ENCODE data around the gene PLIN3. TPM values are rescaled to one million over a fixed set of nuclear protein-coding genes. Genes with fewer than 3 reads are reported as not detected.
"Not testable (repeated sequence)": the region's sequence is repeated elsewhere in the genome, so short reads cannot be mapped to it uniquely, and the experiment has no call there.

PLIN3 gene
- total RNA-seq, 2 experiments from 2014 or later: 26.9 to 27.5 TPM

DNA sequence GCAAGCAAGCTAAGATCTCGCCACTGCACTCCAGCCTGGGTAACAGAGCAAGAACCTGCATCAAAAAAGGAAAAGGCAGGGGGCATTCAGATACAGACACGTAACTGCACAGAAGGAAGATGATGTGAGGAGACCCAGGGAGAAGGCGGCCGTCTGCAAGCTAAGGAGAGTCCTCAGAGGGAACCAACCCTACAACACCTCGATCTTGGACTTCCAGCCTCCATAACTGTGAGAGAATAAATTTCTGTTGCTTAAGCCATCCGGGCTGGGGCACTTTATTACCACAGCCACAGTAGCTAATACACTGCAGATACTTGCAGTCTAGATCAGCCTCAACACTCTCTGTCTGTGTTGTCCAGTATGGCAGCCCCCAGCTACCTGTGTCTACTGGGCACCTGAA is 43.9 kb downstream of the PLIN3 start:
- POLR2A ChIA-PET: no interaction called here
- H3K36me3 Mint-ChIP-seq (ENCODE audit: low read depth): peaks cover 9% of the 10 kb centered on the region
- DNase-seq (no peak), ATAC-seq (no peak)
- H3K9me3 Mint-ChIP-seq (ENCODE audit: low read depth): no peaks in the 10 kb centered on the region
- no peak overlapping the region for H3K27ac Mint-ChIP-seq
- no peak overlapping the region for H3K4me3 Mint-ChIP-seq
- H3K27me3 Mint-ChIP-seq: no peaks in the 10 kb centered on the region
- CTCF ChIA-PET: interaction anchor here (0.5 to 2.8 kb wide), 5 partner anchors 10 to 747 kb away, joined by 3 to 21 read pairs (median 4); partner anchors contain the start of gene FEM1A
- peaks cover 2% of the 10 kb centered on the region for H3K4me1 Mint-ChIP-seq
- intact Hi-C loops (cut with DNase I, micrococcal nuclease): no loop called here

DNA sequence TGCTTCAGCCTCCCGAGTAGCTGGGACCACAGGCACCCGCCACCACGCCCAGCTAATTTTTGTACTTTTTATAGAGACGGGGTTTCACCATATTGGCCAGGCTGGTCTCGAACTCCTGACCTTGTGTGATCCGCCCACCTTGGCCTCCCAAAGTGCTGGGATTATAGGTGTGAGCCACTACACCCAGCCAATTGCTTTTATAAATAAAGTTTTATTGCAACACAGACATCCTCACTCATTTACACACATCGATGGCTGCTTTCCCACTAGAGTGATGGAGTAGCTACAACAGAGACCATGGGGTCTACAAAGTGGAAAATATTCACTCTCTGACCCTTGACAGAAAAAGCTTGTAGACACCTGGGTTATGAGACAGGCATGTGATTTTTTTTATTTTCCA is 45.1 kb downstream of the PLIN3 start:
- H3K27ac Mint-ChIP-seq; H3K27me3 Mint-ChIP-seq; POLR2A ChIA-PET; H3K9me3 Mint-ChIP-seq (ENCODE audit: low read depth); intact Hi-C loops (cut with DNase I, micrococcal nuclease); DNase-seq; H3K4me3 Mint-ChIP-seq; H3K4me1 Mint-ChIP-seq; ATAC-seq: not testable (repeated sequence)
- H3K36me3 Mint-ChIP-seq (ENCODE audit: low read depth): peaks cover 11% of the 10 kb centered on the region
- CTCF ChIA-PET: interaction anchor here (0.6 to 2.8 kb wide), 3 partner anchors 13 to 29 kb away, joined by 5 to 21 read pairs (median 9); no protein-coding TSS in a partner anchor

DNA sequence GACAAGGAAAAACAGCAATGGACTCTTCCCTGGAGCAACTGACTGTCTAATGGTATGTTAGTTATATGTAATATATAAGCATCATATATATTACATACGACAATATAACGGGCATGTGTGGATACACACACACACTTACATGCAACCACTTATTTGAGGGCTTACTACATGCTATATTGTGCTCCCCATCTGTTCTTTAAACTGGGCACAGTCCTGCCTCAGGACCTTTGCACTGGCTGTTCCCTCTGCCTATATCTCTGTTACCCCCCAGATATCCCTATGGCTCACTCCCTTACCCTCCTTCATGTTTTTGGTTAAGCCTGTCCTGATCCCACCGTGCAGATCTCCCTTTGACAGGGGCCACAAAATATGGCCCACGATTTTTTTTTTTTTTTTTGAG is 46.2 kb downstream of the PLIN3 start:
- H3K27ac Mint-ChIP-seq: peak overlapping the region; percentile 6
- CTCF ChIA-PET: no interaction called here
- H3K4me3 Mint-ChIP-seq: no peak overlapping the region
- no peaks in the 10 kb centered on the region for H3K4me1 Mint-ChIP-seq
- ATAC-seq (no peak), DNase-seq (no peak)
- H3K9me3 Mint-ChIP-seq (ENCODE audit: low read depth): no peaks in the 10 kb centered on the region
- intact Hi-C loops (cut with DNase I, micrococcal nuclease): no loop called here
- H3K36me3 Mint-ChIP-seq (ENCODE audit: low read depth): peaks cover 21% of the 10 kb centered on the region
- no peaks in the 10 kb centered on the region for H3K27me3 Mint-ChIP-seq
- POLR2A ChIA-PET: no interaction called here

DNA sequence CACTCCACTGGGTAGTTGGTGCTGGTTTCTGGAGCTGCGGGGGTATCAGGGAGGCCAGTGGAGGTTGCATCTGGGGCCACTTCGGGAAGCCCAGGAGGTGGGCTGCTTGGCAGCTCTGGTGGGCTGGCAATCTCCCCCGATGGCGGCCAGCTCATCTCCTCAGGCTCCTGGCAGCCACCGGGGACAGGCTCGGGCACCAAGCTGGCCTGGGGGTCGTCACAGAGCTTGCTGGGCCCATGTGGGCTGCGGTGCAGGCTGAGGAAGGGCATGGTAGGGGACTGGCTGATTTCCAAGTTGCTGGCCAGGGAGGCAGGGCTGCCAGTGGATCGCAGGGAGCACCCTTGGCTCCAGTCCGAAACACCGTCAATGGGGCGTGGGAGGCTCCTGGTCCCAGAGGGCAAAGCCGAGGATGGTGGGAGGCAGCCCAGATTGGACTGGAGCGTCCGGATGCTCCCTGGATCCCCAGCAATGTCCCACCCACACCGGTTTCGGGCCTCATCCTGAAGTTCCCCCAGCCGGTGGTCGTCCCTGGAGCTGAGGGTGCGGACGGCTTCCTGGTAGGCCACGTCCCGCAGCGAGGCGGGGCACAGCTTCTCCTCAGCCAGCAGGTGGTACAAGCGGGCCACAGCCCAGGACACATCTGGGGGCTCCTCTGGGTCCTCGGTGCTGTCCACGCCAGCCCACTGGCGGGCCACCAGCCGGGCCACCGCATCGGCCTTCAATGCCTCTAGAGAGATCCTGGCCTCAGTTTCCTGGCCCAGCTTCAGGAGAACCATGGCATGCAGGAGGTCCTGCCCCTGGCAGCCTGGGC is 49.8 kb downstream of the PLIN3 start:
- peaks cover 18% of the 10 kb centered on the region for H3K4me1 Mint-ChIP-seq
- intact Hi-C loops (cut with DNase I, micrococcal nuclease): no loop called here
- peaks cover 23% of the 10 kb centered on the region for H3K36me3 Mint-ChIP-seq (ENCODE audit: low read depth)
- DNase-seq (no peak), ATAC-seq (no peak)
- no peaks in the 10 kb centered on the region for H3K27me3 Mint-ChIP-seq
- POLR2A ChIA-PET: interaction anchor here (0.7 to 0.9 kb wide), 2 partner anchors 47 to 723 kb away, joined by 3 read pairs; no protein-coding TSS in a partner anchor
- H3K9me3 Mint-ChIP-seq (ENCODE audit: low read depth): no peaks in the 10 kb centered on the region
- H3K4me3 Mint-ChIP-seq: no peak overlapping the region
- H3K27ac Mint-ChIP-seq: no peak overlapping the region
- CTCF ChIA-PET: interaction anchor here (0.6 to 3.3 kb wide), 5 partner anchors 8 to 214 kb away, joined by 3 to 24 read pairs (median 3); no protein-coding TSS in a partner anchor

DNA sequence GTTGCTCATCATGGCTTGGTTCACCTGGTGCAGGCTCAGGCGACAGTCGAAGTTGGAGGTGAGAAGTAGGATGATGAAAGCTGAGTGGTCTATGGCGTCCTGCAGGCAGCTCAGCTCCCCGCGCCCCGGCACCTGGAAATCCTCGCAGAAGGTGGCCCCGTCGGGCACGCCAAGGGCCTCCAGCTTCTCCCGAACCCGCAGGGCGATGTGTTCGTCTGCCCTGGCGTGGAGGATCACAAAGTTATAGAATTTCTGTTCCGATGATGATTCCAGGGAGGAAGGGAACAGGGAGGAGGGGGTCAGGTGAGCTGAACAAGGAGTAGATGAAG is 50.6 kb downstream of the PLIN3 start:
- DNase-seq (no peak), ATAC-seq (no peak)
- H3K4me1 Mint-ChIP-seq: peaks cover 22% of the 10 kb centered on the region
- H3K27ac Mint-ChIP-seq: no peak overlapping the region
- no peak overlapping the region for H3K4me3 Mint-ChIP-seq
- peaks cover 22% of the 10 kb centered on the region for H3K36me3 Mint-ChIP-seq (ENCODE audit: low read depth)
- H3K9me3 Mint-ChIP-seq (ENCODE audit: low read depth): no peaks in the 10 kb centered on the region
- CTCF ChIA-PET: interaction anchor here (0.6 to 3.3 kb wide), 6 partner anchors 7 to 215 kb away, joined by 3 to 24 read pairs (median 3); no protein-coding TSS in a partner anchor
- H3K27me3 Mint-ChIP-seq: no peaks in the 10 kb centered on the region
- POLR2A ChIA-PET: interaction anchor here (0.9 kb wide), 1 partner anchor 48 kb away, joined by 3 read pairs; no protein-coding TSS in a partner anchor
- intact Hi-C loops (cut with DNase I, micrococcal nuclease): no loop called here

DNA sequence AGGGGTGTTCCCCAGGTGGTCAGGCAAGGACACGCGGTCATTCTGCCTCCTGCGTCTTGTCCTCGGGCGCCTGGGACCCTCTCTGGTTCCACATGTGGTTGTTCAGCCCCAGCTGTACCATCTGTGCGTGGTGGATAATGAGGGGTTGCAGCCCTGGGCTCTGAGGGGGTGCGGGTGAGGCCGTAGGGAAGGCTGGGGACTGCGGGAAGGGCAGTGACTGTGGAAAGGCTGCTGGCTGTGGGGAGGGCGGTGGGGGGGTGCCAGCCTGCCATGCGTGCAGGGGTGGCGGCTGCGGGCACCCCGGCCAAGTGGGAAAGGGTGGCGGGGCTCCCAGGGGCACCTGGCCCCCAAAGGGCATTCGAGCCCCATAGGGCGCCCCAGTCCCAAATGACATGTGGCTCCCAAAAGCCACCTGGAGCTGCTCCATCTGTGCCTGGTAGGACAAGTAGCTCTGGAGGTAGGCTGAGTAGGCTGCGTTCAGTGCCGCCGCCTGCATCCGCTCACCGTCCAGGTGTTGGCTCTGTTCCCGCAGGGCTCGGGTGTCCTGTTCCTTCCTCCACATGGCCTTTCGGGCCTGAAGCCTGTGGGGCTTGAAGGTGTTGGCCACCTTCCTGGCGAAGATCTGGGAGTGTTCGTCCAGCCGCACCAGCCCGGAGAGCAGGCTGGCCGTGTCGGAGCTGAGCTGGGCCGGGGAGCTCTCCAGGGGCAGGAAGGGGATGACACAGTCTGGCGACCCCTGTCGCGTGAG is 51.1 kb downstream of the PLIN3 start:
- ATAC-seq (no peak), DNase-seq (no peak)
- intact Hi-C loops (cut with DNase I, micrococcal nuclease): no loop called here
- no peaks in the 10 kb centered on the region for H3K9me3 Mint-ChIP-seq (ENCODE audit: low read depth)
- H3K36me3 Mint-ChIP-seq (ENCODE audit: low read depth): peaks cover 22% of the 10 kb centered on the region
- peaks cover 26% of the 10 kb centered on the region for H3K4me1 Mint-ChIP-seq
- POLR2A ChIA-PET: interaction anchor here (0.9 kb wide), 1 partner anchor 49 kb away, joined by 3 read pairs; no protein-coding TSS in a partner anchor
- H3K27me3 Mint-ChIP-seq: no peaks in the 10 kb centered on the region
- H3K27ac Mint-ChIP-seq: no peak overlapping the region
- H3K4me3 Mint-ChIP-seq: no peak overlapping the region
- CTCF ChIA-PET: interaction anchor here (0.8 to 1.0 kb wide), 2 partner anchors 38 to 100 kb away, joined by 3 to 5 read pairs; no protein-coding TSS in a partner anchor

DNA sequence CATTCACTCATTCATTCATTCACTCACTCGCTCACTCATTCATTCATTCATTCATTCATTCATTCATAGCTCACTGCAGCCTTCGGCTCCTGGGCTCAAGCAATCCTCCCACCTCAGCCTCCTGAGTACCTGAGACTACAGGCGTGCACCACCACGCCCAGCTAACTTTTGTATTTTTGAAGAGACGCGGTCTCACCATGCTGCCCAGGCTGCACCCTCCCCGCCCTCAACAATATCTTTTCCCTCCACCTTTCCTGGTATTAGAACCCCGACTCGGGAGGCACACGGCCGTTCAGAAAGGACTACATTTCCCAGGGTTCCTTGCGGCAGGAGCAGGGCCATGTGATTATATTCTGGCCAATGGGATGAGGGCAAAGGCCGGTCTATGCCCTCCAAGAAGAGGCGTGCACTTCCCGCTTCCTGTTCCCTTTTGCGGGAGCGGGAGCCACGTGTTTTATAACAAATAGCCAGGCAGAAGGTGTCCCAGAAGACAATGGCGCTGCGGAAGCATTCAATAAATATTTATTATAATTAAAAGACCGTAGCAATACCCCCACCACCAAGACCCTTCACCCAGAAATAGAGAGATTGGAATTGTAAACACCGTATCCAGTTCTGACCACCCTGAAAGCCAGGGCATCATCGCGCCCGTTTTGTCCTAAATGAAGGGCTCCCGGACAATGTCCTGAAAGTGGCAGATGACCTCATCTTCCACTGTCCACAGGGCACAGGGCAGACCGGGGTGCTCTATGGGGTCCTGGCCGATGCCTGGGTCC is 51.9 kb downstream of the PLIN3 start:
- Mint-ChIP-seq H3K9me3 (ENCODE audit: low read depth) (no peaks in the 10 kb centered on the region), H3K27ac (peak overlapping the region; percentile 77), H3K4me3 (peak overlapping the region; percentile 55), H3K27me3 (no peaks in the 10 kb centered on the region), H3K4me1 (peaks cover 26% of the 10 kb centered on the region), H3K36me3 (ENCODE audit: low read depth) (peaks cover 22% of the 10 kb centered on the region)
- ChIA-PET POLR2A (no interaction called here), CTCF (interaction anchor here (0.8 kb wide), 1 partner anchor 101 kb away, joined by 5 read pairs; no protein-coding TSS in a partner anchor)
- peak; percentile 87 for ATAC-seq
- peak; percentile 84 for DNase-seq
- intact Hi-C loops (cut with DNase I, micrococcal nuclease): loop anchor here (1.0 to 2.0 kb wide), 4 partner anchors 15 to 153 kb away; partner anchors contain the start of genes TICAM1 (in 2 of the 2), FEM1A (in 1 of the 2) and KDM4B (in 1 of the 2)

DNA sequence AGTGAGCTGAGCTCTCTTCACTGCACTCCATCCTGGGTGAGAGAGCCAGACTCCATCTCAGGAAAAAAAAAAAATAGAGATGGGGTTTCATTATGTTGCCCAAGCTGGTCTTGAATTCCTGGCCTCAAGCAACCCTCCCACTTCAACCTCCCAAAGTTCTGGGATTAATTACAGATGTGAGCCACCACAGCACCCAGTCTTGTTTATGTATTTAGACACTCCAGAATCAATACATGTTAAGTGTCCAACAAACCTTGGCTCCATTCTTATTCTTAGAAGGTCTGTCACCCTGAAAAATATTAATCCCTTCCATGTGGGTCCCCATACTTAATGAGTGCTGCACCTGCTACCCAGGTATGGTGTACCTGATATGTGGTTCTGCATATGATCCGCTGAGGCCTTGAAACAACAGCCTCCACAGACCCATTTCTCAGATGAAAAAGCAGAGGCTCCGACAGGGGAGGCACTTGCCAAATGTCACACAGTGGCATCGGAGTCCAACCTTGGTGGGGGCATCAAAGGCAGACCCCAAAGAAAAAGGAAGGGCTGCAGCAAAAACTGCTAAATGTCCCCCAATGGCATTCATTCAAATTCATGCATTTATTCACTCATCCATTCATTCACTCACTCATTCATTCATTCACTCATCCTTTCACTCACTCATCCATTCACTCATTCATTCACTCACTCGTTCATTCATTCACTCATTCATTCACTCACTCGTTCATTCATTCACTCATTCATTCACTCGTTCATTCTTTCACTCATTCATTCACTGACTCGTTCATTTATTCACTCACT is 52.6 kb downstream of the PLIN3 start:
- ATAC-seq (no peak), DNase-seq (no peak)
- peak overlapping the region; percentile 55 for H3K4me3 Mint-ChIP-seq
- no peaks in the 10 kb centered on the region for H3K9me3 Mint-ChIP-seq (ENCODE audit: low read depth)
- H3K27me3 Mint-ChIP-seq: no peaks in the 10 kb centered on the region
- peaks cover 27% of the 10 kb centered on the region for H3K4me1 Mint-ChIP-seq
- H3K36me3 Mint-ChIP-seq (ENCODE audit: low read depth): peaks cover 22% of the 10 kb centered on the region
- peak overlapping the region; percentile 77 for H3K27ac Mint-ChIP-seq
- POLR2A ChIA-PET: no interaction called here
- intact Hi-C loops (cut with DNase I, micrococcal nuclease): loop anchor here (1.0 to 2.0 kb wide), 4 partner anchors 16 to 154 kb away; partner anchors contain the start of genes TICAM1 (in 2 of the 2), FEM1A (in 1 of the 2) and KDM4B (in 1 of the 2)
- CTCF ChIA-PET: interaction anchor here (0.6 to 11.3 kb wide), 6 partner anchors 9 to 215 kb away, joined by 3 to 210 read pairs (median 7); partner anchors contain the start of gene TICAM1

DNA sequence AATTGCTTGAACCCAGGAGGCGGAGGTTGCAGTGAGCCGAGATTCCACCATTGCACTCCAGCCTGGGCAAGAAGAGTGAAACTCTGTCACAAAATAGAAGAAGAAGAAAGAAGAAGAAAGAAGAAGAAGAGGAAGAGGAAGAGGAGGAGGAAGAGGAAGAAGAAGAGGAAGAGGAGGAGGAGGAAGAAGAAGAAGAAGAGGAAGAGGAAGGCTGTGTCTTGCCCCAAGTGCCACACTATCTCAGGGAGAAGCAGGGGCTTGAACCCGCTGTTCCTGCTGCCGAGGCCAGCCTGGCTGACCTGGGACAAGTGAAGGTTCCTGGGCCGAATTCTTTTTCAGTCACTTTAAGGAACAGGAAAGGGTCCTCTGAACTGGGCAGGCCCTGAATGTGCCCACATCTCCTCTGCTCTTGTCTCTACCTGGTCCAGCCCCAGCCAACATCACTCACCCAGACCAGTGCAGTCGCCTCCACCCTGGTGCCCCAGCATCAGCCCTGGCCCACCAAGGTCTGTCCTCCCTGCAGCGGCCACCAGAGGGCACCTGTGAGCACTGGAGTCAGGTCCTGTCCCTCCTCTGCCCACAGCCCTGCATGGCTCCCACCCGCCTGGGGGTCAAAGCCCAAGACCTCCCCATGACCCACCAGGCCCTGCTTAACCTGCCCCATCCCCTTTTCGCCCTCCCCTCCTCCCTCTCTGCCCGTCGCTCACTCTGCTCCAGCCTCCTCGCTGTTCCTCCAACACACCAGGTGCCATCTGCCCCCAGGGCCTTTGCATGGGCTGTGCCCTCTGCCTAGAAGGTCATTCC is 55.9 kb downstream of the PLIN3 start:
- Mint-ChIP-seq H3K36me3 (ENCODE audit: low read depth) (peaks cover 11% of the 10 kb centered on the region), H3K9me3 (ENCODE audit: low read depth) (no peaks in the 10 kb centered on the region), H3K27me3 (no peaks in the 10 kb centered on the region), H3K27ac (no peak overlapping the region), H3K4me3 (no peak overlapping the region), H3K4me1 (peaks cover 30% of the 10 kb centered on the region)
- DNase-seq: peak; percentile 95
- ChIA-PET CTCF (interaction anchor here (0.7 to 11.3 kb wide), 15 partner anchors 7 to 220 kb away, joined by 3 to 210 read pairs (median 18); partner anchors contain the start of genes FEM1A and TICAM1), POLR2A (interaction anchor here (0.6 to 0.7 kb wide), 2 partner anchors 39 to 105 kb away, joined by 6 to 7 read pairs; no protein-coding TSS in a partner anchor)
- peak; percentile 75 for ATAC-seq
- intact Hi-C loops (cut with DNase I, micrococcal nuclease): loop anchor here (1.0 to 2.0 kb wide), 2 partner anchors 99 to 100 kb away; no protein-coding TSS in a partner anchor
